GM23338 (cell line): ENCODE data around the gene KIRREL3. TPM values are rescaled to one million over a fixed set of nuclear protein-coding genes. Genes with fewer than 3 reads are reported as not detected.

Experiments used
- ATAC-seq: fragments of 200-7000 bp; cut with Tn5 transposase; 3 replicates; pipeline ENCODE4 v1.9.1; 2020
- DNase-seq: peaks from one replicate; pipeline ENCODE4 v3.0.0-alpha.2; 2015; ENCODE audit warnings: low spot score
- H2AFZ ChIP-seq: fragments of 200-600 bp; sonication (generic); 2 replicates; pipeline ENCODE4 v1.8.0; 2016; ENCODE audit warnings: antibody characterized with exemption, mild to moderate bottlenecking, moderate library complexity
- H3F3A ChIP-seq: fragments of 200-600 bp; sonication (generic); replicated peaks from 2 replicates; pipeline ENCODE4 v1.8.0; 2017; ENCODE audit warnings: antibody characterized with exemption, mixed run types, low read depth
- H3K27ac ChIP-seq: fragments of 200-600 bp; sonication (generic); 2 replicates; pipeline ENCODE4 v1.6.1; 2016; ENCODE audit warnings: low read depth
- H3K27me3 ChIP-seq: fragments of 200-600 bp; sonication (generic); 2 replicates; pipeline ENCODE4 v1.8.0; 2016; ENCODE audit warnings: mild to moderate bottlenecking, mixed run types, moderate library complexity; ENCODE audit not compliant: insufficient read depth
- H3K36me3 ChIP-seq: fragments of 200-600 bp; sonication (generic); 2 replicates; pipeline ENCODE4 v1.8.0; 2016; ENCODE audit warnings: mild to moderate bottlenecking; ENCODE audit not compliant: insufficient read depth
- H3K4me1 ChIP-seq: fragments of 200-600 bp; sonication (generic); 2 replicates; pipeline ENCODE4 v1.8.0; 2016; ENCODE audit warnings: mild to moderate bottlenecking, moderate library complexity; ENCODE audit not compliant: insufficient read depth
- H3K4me2 ChIP-seq: fragments of 200-600 bp; sonication (generic); 2 replicates; pipeline ENCODE4 v1.7.1; 2017; ENCODE audit warnings: mixed run types
- H3K4me3 ChIP-seq: fragments of 200-600 bp; sonication (generic); 2 replicates; pipeline ENCODE4 v1.6.1; 2016; ENCODE audit warnings: mixed run types
- H3K79me2 ChIP-seq: fragments of 200-600 bp; sonication (generic); replicated peaks from 2 replicates; pipeline ENCODE4 v1.8.0; 2017; ENCODE audit warnings: mild to moderate bottlenecking; ENCODE audit not compliant: insufficient read depth
- H3K9me2 ChIP-seq: fragments of 200-600 bp; sonication (generic); 2 replicates; pipeline ENCODE4 v1.8.0; 2017; ENCODE audit not compliant: insufficient read depth
- H4K20me1 ChIP-seq: fragments of 200-600 bp; sonication (generic); replicated peaks from 2 replicates; pipeline ENCODE4 v1.8.0; 2017; ENCODE audit warnings: mild to moderate bottlenecking; ENCODE audit not compliant: insufficient read depth
- H3K27ac Mint-ChIP-seq: 2 replicates; pipeline ENCODE4 v1.8.0; 2020; ENCODE audit warnings: inconsistent platforms, mild to moderate bottlenecking, moderate library complexity, mixed read lengths
- H3K27me3 Mint-ChIP-seq: 3 replicates; pipeline ENCODE4 v1.8.0; 2022; ENCODE audit warnings: low read depth, mild to moderate bottlenecking, moderate library complexity, mixed read lengths, inconsistent platforms; ENCODE audit not compliant: insufficient read depth, poor library complexity
- H3K36me3 Mint-ChIP-seq: 3 replicates; pipeline ENCODE4 v1.8.0; 2021; ENCODE audit warnings: low read depth, mild to moderate bottlenecking, inconsistent platforms, moderate library complexity, mixed read lengths
- H3K4me1 Mint-ChIP-seq: 3 replicates; pipeline ENCODE4 v1.8.0; 2020; ENCODE audit warnings: mild to moderate bottlenecking, inconsistent platforms, mixed read lengths
- H3K4me3 Mint-ChIP-seq: 3 replicates; pipeline ENCODE4 v1.8.0; 2021; ENCODE audit warnings: moderate library complexity, mild to moderate bottlenecking, inconsistent platforms, mixed read lengths
- H3K9me3 Mint-ChIP-seq: 3 replicates; pipeline ENCODE4 v1.8.0; 2020; ENCODE audit warnings: moderate library complexity, mild to moderate bottlenecking, inconsistent platforms, mixed read lengths
- CREB1 ChIP-seq: fragments of 250-450 bp; sonication (Bioruptor Pico); IDR thresholded peaks from 2 replicates; pipeline ENCODE4 v1.5.0; 2020; ENCODE audit warnings: low read depth, mild to moderate bottlenecking, moderate library complexity
- CTCF ChIP-seq, 2 experiments: fragments of 200-600 bp in 1 of 2; sonication (generic) in 1 of 2; conservative IDR thresholded peaks; 2 replicates each; pipeline versions ENCODE4 v1.5.1 to v1.6.1; 2016 to 2017; ENCODE audit warnings: antibody characterized with exemption in 2 of 2, low read depth in 2 of 2, mild to moderate bottlenecking in 2 of 2, moderate library complexity in 1 of 2
- ETS1 ChIP-seq: IDR thresholded peaks from 2 replicates; pipeline ENCODE4 v1.6.1; 2016; ENCODE audit warnings: antibody characterized with exemption
- EZH2 ChIP-seq: fragments of 200-600 bp; sonication (generic); IDR thresholded peaks from one replicate; pipeline ENCODE4 v1.8.0; 2017; ENCODE audit warnings: antibody characterized with exemption, mild to moderate bottlenecking, low read depth; ENCODE audit not compliant: unreplicated experiment
- EZH2phosphoT487 ChIP-seq: fragments of 200-600 bp; sonication (generic); IDR thresholded peaks from one replicate; pipeline ENCODE4 v1.8.1; 2018; ENCODE audit warnings: antibody characterized with exemption; ENCODE audit not compliant: unreplicated experiment
- JUNB ChIP-seq: IDR thresholded peaks from one replicate; pipeline ENCODE4 v1.6.1; 2016; ENCODE audit warnings: antibody characterized with exemption; ENCODE audit not compliant: unreplicated experiment
- NANOG ChIP-seq: IDR thresholded peaks from 2 replicates; pipeline ENCODE4 v1.6.1; 2016; ENCODE audit warnings: antibody characterized with exemption, borderline replicate concordance
- POLR2AphosphoS5 ChIP-seq: IDR thresholded peaks from 2 replicates; pipeline ENCODE4 v1.6.1; 2016; ENCODE audit warnings: antibody characterized with exemption, low read depth
- REST ChIP-seq: IDR thresholded peaks from one replicate; pipeline ENCODE4 v1.6.1; 2018; ENCODE audit warnings: antibody characterized with exemption; ENCODE audit not compliant: unreplicated experiment
- STAT1 ChIP-seq: IDR thresholded peaks from one replicate; pipeline ENCODE4 v1.6.1; 2016; ENCODE audit warnings: antibody characterized with exemption; ENCODE audit not compliant: unreplicated experiment
- ZNF114 ChIP-seq: fragments of 250-450 bp; sonication (Bioruptor Pico); IDR thresholded peaks from 2 replicates; pipeline ENCODE4 v1.5.0; 2020; ENCODE audit warnings: mild to moderate bottlenecking, moderate library complexity
- ZNF331 ChIP-seq: fragments of 250-450 bp; sonication (Bioruptor Pico); IDR thresholded peaks from 2 replicates; pipeline ENCODE4 v1.5.0; 2020; ENCODE audit warnings: low read depth, mild to moderate bottlenecking, moderate library complexity
- ZNF462 ChIP-seq: fragments of 250-450 bp; sonication (Bioruptor Pico); IDR thresholded peaks from 2 replicates; pipeline ENCODE4 v1.5.0; 2020; ENCODE audit warnings: mild to moderate bottlenecking, moderate library complexity
- polyA plus RNA-seq: library from polyadenylated mRNA; unstranded; fragments of >200 nt; fragmentation: Nextera tagmentation; extraction: Ambion mirVana; gene quantifications from 2 replicates; pipeline ENCODE4 v1.2.1, GENCODE V29; 2016
- total RNA-seq: library from RNA; depleted of rRNA; stranded (reverse); fragments of >200 nt; shearing (Covaris generic); gene quantifications from 2 replicates; pipeline ENCODE4 v1.2.3, GENCODE V29; 2014

KIRREL3 gene
- total and polyA plus RNA-seq, 2 experiments from 2014 or later, result 0.13 to 1.5 TPM

GRCh38 chr11:126673319-126673718 is 327.3 kb downstream of the KIRREL3 start:
- Mint-ChIP-seq H3K4me3 (no peak overlapping the region), H3K9me3 (no peaks in the 10 kb centered on the region), H3K27me3 (no peaks in the 10 kb centered on the region), H3K4me1 (peaks cover 8% of the 10 kb centered on the region; the same call in 2 of the 3 replicates), H3K36me3 (no peaks in the 10 kb centered on the region), H3K27ac (no peak overlapping the region)
- no peaks in the 10 kb centered on the region for H3K4me1 ChIP-seq
- DNase-seq (no peak), ATAC-seq (no peak)
- 0 out of 2 replicates have a peak, but pooled peaks cover 8% of the 10 kb centered on the region for H3K9me2 ChIP-seq
- no peak overlapping the region for H2AFZ ChIP-seq
- H3F3A ChIP-seq, result no peaks in the 10 kb centered on the region
- no peak overlapping the region for H3K4me2 ChIP-seq
- H3K79me2 ChIP-seq, result no peaks in the 10 kb centered on the region
- no peaks in the 10 kb centered on the region for H3K36me3 ChIP-seq
- no peak overlapping the region for H3K4me3 ChIP-seq
- H4K20me1 ChIP-seq, result no peaks in the 10 kb centered on the region
- TF ChIP-seq ZNF462 (CRISPR knock-in tag) (no peak), CTCF (conservative IDR thresholded peaks at IDR 0.05; ENCODE audit: low read depth in 2 of 2) (no peak), ZNF114 (CRISPR knock-in tag) (no peak), JUNB (no peak), EZH2 (no peak), NANOG (no peak), ZNF331 (no peak), CREB1 (no peak), REST (no peak), POLR2AphosphoS5 (no peak), ETS1 (no peak), STAT1 (no peak), EZH2phosphoT487 (no peak)
- H3K27me3 ChIP-seq, result no peaks in the 10 kb centered on the region
- H3K27ac ChIP-seq, result no peak overlapping the region
